Fibroblast of the aortic adventitia (primary cell): Measurements from ENCODE around the gene ATIC. TPM values are rescaled to one million over a fixed set of nuclear protein-coding genes. Genes with fewer than 3 reads are reported as not detected.

Source experiments
- DNase-seq: peaks from one replicate; pipeline ENCODE4 v3.0.0-alpha.2; 2010; ENCODE audit warnings: low read depth
- H3K4me3 ChIP-seq: 2 replicates; pipeline ENCODE4 v1.5.1; 2011; ENCODE audit warnings: low read depth, mild to moderate bottlenecking, control low read depth, low read length, moderate library complexity
- CTCF ChIP-seq: IDR thresholded peaks from 2 replicates; pipeline ENCODE4 v1.5.1; 2011; ENCODE audit warnings: mild to moderate bottlenecking, low read length, control low read depth, inconsistent platforms; ENCODE audit not compliant: insufficient read depth
- total RNA-seq: library from RNA; depleted of rRNA; stranded (reverse); fragments of >200 nt; gene quantifications from 2 replicates; pipeline ENCODE4 v1.2.3, GENCODE V29; 2012; ENCODE audit warnings: low replicate concordance

Gene ATIC
- total RNA-seq, 1 donor = 24.5 TPM

GRCh38 chr2:215363039-215363438, 51.2 kb downstream of the ATIC start:
- DNase-seq = peak; percentile 29
- no peak overlapping the region for H3K4me3 ChIP-seq
- no peak for TF ChIP-seq CTCF

DNA sequence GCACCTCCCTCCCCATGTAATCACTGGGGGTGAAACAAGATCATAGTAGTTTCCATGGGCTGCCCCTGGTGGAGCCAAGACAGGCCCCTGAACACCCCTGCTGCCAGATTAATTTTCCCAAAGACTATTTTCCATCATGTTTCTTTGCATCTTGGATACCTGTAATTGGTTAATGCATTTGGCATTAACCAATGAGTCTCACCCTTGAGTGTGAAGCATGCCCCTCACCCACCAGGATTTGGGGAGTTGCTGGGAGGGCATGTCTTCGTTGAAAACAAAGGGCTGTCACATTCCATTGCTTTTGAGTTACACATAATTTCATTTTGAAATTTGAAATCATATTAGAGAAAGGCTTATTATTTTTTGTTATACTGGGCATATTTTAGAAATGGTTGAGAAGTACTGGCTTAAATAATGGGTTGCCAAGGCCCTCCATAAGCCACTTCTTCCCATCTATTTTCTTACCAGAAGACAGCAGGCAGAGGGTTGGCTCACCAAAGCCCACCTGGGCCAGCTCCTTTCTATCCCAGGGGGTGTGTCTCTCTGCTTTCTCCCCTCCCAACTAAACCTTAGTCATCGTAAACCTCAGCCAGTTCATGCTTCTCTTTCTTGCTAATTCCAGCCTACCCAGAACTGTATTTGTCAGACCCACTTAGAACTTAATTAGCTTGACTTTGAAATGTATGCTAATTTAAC, 51.8 kb downstream of the ATIC start:
- peak; percentile 35 for DNase-seq
- H3K4me3 ChIP-seq = no peak overlapping the region
- TF ChIP-seq CTCF = no peak

GRCh38 chr2:215364157-215365155, 52.6 kb downstream of the ATIC start:
- TF ChIP-seq CTCF = no peak
- DNase-seq = peak; percentile 32
- no peak overlapping the region for H3K4me3 ChIP-seq

DNA sequence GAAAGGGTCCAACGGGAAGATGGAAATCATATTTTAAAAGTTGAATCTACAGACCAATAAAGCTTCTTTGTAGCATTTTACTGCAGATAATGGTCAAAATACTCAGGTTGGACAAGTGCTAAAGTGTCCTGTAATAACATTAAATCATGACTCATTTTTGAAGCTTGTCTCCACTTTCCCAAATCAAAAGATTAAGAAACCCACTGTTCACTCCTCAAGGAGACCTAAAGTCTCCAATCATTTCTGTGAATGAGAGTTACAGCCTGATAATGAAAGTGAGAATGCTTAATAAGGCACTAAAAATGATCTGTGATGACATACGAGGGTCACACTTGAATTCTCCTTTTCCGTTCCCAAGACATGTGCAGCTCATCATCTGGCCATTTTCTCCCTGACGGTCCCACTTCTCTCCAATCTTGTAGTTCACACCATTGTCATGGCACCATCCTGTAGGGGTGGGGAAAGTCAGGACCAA, 53.4 kb downstream of the ATIC start:
- no peak for DNase-seq
- no peak overlapping the region for H3K4me3 ChIP-seq
- TF ChIP-seq CTCF = no peak

GRCh38 chr2:215366440-215367032, 54.7 kb downstream of the ATIC start:
- no peak for TF ChIP-seq CTCF
- H3K4me3 ChIP-seq = no peak overlapping the region
- DNase-seq = peak; percentile 27

DNA sequence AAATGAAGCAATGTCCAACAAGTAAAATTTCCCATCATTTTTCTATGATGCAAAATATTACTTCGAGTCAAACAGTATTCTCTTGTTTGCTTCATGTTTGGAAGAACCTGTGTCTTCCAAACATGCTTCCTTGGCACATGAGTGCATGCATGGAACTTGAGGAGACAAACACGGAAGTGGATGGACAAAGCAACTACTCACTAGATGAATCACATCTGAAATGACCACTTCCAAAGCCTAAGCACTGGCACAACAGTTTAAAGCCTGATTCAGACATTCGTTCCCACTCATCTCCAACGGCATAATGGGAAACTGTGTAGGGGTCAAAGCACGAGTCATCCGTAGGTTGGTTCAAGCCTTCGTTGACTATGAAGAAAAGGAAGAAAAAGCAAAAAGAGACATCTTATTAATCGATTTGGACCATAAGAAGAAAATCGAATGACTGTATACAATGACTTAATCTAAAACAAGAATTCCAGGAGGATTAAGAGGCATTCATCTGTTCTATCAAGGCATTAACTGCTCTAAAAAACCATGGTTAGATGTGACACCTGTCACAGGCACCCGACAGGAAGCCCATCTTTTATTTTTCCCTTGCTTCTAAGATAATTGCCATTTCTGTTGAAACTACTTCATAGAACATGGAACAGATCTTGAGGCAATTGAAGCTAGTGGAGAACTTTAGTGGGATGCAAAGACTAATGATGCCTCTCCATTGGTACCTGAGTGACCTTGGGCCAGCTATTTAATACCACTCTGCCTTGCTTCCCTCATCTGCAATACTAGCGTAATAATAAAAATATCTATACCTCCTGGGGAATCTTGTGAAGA, 56.0 kb downstream of the ATIC start:
- peak; percentile 79 for DNase-seq
- no peak overlapping the region for H3K4me3 ChIP-seq
- TF ChIP-seq CTCF = no peak
